CD4-positive, alpha-beta memory T cell (primary cell): ENCODE results near the gene RSPRY1. TPM values are rescaled to one million over a fixed set of nuclear protein-coding genes. Genes with fewer than 3 reads are reported as not detected.

Experiments used
- CTCF ChIA-PET: fragments of 350-600 bp; sonication (Branson Sonifier 250); formaldehyde crosslinking; loops from one replicate; lab custom pipeline; 2021; ENCODE audit warnings: inconsistent platforms; ENCODE audit not compliant: partially characterized antibody; lab: Charles Lee
- POLR2A ChIA-PET: fragments of 350-600 bp; sonication (Branson Sonifier 250); formaldehyde crosslinking; loops from one replicate; lab custom pipeline; 2021; ENCODE audit not compliant: partially characterized antibody; lab: Charles Lee
- DNase-seq, 5 donors: peaks; one replicate each; pipeline versions ENCODE4 v3.0.0 to v3.0.0-alpha.2; 2020 to 2022; ENCODE audit warnings: mixed read lengths in 1 of 5
- H3K27ac ChIP-seq: one replicate; pipeline ENCODE4 v1.7.0; 2013; ENCODE audit warnings: low read depth, low read length
- H3K27me3 ChIP-seq: 2 replicates; pipeline ENCODE4 v1.7.0; 2013; ENCODE audit warnings: mild to moderate bottlenecking, low read length, moderate library complexity; ENCODE audit not compliant: insufficient read depth
- H3K36me3 ChIP-seq: 2 replicates; pipeline ENCODE4 v1.7.0; 2013; ENCODE audit warnings: mild to moderate bottlenecking, low read length, moderate library complexity; ENCODE audit not compliant: insufficient read depth
- H3K4me1 ChIP-seq: 2 replicates; pipeline ENCODE4 v1.7.0; 2013; ENCODE audit warnings: mild to moderate bottlenecking, low read length, moderate library complexity; ENCODE audit not compliant: insufficient read depth
- H3K4me3 ChIP-seq, 2 donors: one replicate each; pipeline ENCODE4 v1.7.0; 2013; ENCODE audit warnings: low read length in 2 of 2, mild to moderate bottlenecking in 1 of 2
- H3K9me3 ChIP-seq, 2 donors: one replicate each; pipeline ENCODE4 v1.7.0; 2013; ENCODE audit warnings: low read length in 2 of 2, control low read depth in 1 of 2; ENCODE audit not compliant: control insufficient read depth in 1 of 2
- H3K27ac Mint-ChIP-seq, 7 donors: one replicate each; pipeline ENCODE4 v1.8.0; 2020 to 2021; ENCODE audit warnings: mixed read lengths in 7 of 7, mild to moderate bottlenecking in 6 of 7, inconsistent platforms in 3 of 7, moderate library complexity in 3 of 7
- H3K27me3 Mint-ChIP-seq, 2 donors: one replicate each; pipeline ENCODE4 v1.8.0; 2020 to 2021; ENCODE audit warnings: mixed read lengths in 2 of 2
- H3K36me3 Mint-ChIP-seq, 2 donors: one replicate each; pipeline ENCODE4 v1.8.0; 2020 to 2021; ENCODE audit warnings: mixed read lengths in 2 of 2, inconsistent platforms in 1 of 2, mild to moderate bottlenecking in 1 of 2
- H3K4me1 Mint-ChIP-seq, 4 donors: one replicate each; pipeline ENCODE4 v1.8.0; 2020 to 2021; ENCODE audit warnings: mixed read lengths in 4 of 4, mild to moderate bottlenecking in 1 of 4
- H3K4me3 Mint-ChIP-seq, 8 donors: one replicate each; pipeline ENCODE4 v1.8.0; 2020 to 2021; ENCODE audit warnings: mixed read lengths in 8 of 8, mild to moderate bottlenecking in 7 of 8, moderate library complexity in 6 of 8, inconsistent platforms in 3 of 8
- H3K9me3 Mint-ChIP-seq, 8 donors: one replicate each; pipeline ENCODE4 v1.8.0; 2020 to 2021; ENCODE audit warnings: mixed read lengths in 8 of 8, mild to moderate bottlenecking in 5 of 8, inconsistent platforms in 3 of 8, moderate library complexity in 1 of 8
- intact Hi-C: fragments of 100-400 bp; cut with micrococcal nuclease; formaldehyde crosslinking; loops from one replicate; pipeline ENCODE4 v1.15.1; 2023
- polyA plus RNA-seq, 2 donors: library from polyadenylated mRNA; unstranded; fragments of 300-500 nt; fragmentation: Illumina TruSeq; gene quantifications; one replicate each; pipeline ENCODE4 v1.2.3, GENCODE V29; 2021
- total RNA-seq, 2 experiments: library from RNA; stranded (reverse); gene quantifications; one replicate each; pipeline ENCODE4 v1.2.3, GENCODE V29; 2021

The RSPRY1 gene
- total and polyA plus RNA-seq, 4 experiments from 2014 or later = 28.5 to 38.0 (median 33.4) TPM

- DNase-seq = no peak
- Mint-ChIP-seq H3K4me1 (peaks cover 9 to 16% (median 11%) of the 10 kb centered on the region in 4 donors), H3K27ac (peak overlapping the region in 1 of 7 donors; percentile 17), H3K4me3 (no peak overlapping the region), H3K9me3 (no peaks in the 10 kb centered on the region), H3K36me3 (peaks cover 39 to 60% of the 10 kb centered on the region in 2 donors), H3K27me3 (no peaks in the 10 kb centered on the region)
- Histone ChIP-seq H3K27me3 (no peaks in the 10 kb centered on the region), H3K27ac (no peak overlapping the region), H3K9me3 (no peaks in the 10 kb centered on the region), H3K36me3 (peaks cover 46% of the 10 kb centered on the region), H3K4me3 (no peak overlapping the region), H3K4me1 (peaks cover 5% of the 10 kb centered on the region)
- POLR2A ChIA-PET = no interaction called here
- intact Hi-C loops = loop anchor here (5.0 kb wide), 1 partner anchor 39 kb away; no protein-coding TSS in a partner anchor
- CTCF ChIA-PET = interaction anchor here (1.3 to 5.5 kb wide), 4 partner anchors 14 to 81 kb away, joined by 4 to 60 read pairs (median 13); partner anchors contain the start of gene CPNE2
Measured at GRCh38 chr16:57165938-57166337, 20.2 kb upstream of the RSPRY1 start.

- intact Hi-C loops = loop anchor here (5.0 kb wide), 1 partner anchor 39 kb away; no protein-coding TSS in a partner anchor
- peaks cover 51% of the 10 kb centered on the region for H3K36me3 ChIP-seq
Measured at GRCh38 chr16:57166451-57166850, 19.7 kb upstream of the RSPRY1 start.

GRCh38 chr16:57166951-57167350, 19.2 kb upstream of the RSPRY1 start:
- Histone ChIP-seq H3K27me3 (no peaks in the 10 kb centered on the region), H3K4me3 (no peak overlapping the region), H3K27ac (no peak overlapping the region), H3K36me3 (peaks cover 56% of the 10 kb centered on the region), H3K9me3 (no peaks in the 10 kb centered on the region), H3K4me1 (peaks cover 5% of the 10 kb centered on the region)
- Mint-ChIP-seq H3K9me3 (no peaks in the 10 kb centered on the region), H3K36me3 (peaks cover 48 to 68% of the 10 kb centered on the region in 2 donors), H3K4me1 (peaks cover 9 to 16% (median 11%) of the 10 kb centered on the region in 4 donors), H3K27ac (no peak overlapping the region), H3K27me3 (no peaks in the 10 kb centered on the region), H3K4me3 (no peak overlapping the region)
- ChIA-PET POLR2A (no interaction called here), CTCF (interaction anchor here (1.3 to 5.5 kb wide), 4 partner anchors 15 to 82 kb away, joined by 4 to 60 read pairs (median 13); partner anchors contain the start of gene CPNE2)
- intact Hi-C loops = loop anchor here (5.0 kb wide), 1 partner anchor 40 kb away; no protein-coding TSS in a partner anchor
- no peak for DNase-seq

More at GRCh38 chr16:57166451-57166850, 19.7 kb upstream of the RSPRY1 start:
- Mint-ChIP-seq H3K27ac (peak overlapping the region in 2 of 7 donors; percentile 2 to 9), H3K4me1 (peaks cover 9 to 16% (median 11%) of the 10 kb centered on the region in 4 donors), H3K9me3 (no peaks in the 10 kb centered on the region), H3K36me3 (peaks cover 44 to 63% of the 10 kb centered on the region in 2 donors), H3K4me3 (peak overlapping the region in 1 of 8 donors; percentile 29), H3K27me3 (no peaks in the 10 kb centered on the region)
- Histone ChIP-seq H3K9me3 (no peaks in the 10 kb centered on the region), H3K27ac (no peak overlapping the region), H3K4me1 (peaks cover 5% of the 10 kb centered on the region), H3K27me3 (no peaks in the 10 kb centered on the region), H3K4me3 (no peak overlapping the region)
- POLR2A ChIA-PET = no interaction called here
- DNase-seq = no peak
- CTCF ChIA-PET = interaction anchor here (1.3 to 5.5 kb wide), 4 partner anchors 14 to 82 kb away, joined by 4 to 60 read pairs (median 13); partner anchors contain the start of gene CPNE2

GRCh38 chr16:57167538-57167937, 18.6 kb upstream of the RSPRY1 start:
- CTCF ChIA-PET = interaction anchor here (0.9 to 5.5 kb wide), 4 partner anchors 41 to 202 kb away, joined by 3 to 60 read pairs (median 43); partner anchors contain the start of gene CPNE2
- Mint-ChIP-seq H3K4me3 (no peak overlapping the region), H3K36me3 (peaks cover 49 to 73% of the 10 kb centered on the region in 2 donors), H3K27ac (no peak overlapping the region), H3K27me3 (no peaks in the 10 kb centered on the region), H3K9me3 (no peaks in the 10 kb centered on the region), H3K4me1 (peaks cover 9 to 16% (median 11%) of the 10 kb centered on the region in 4 donors)
- Histone ChIP-seq H3K27me3 (no peaks in the 10 kb centered on the region), H3K27ac (no peak overlapping the region), H3K36me3 (peaks cover 62% of the 10 kb centered on the region), H3K9me3 (no peaks in the 10 kb centered on the region), H3K4me3 (no peak overlapping the region), H3K4me1 (peaks cover 5% of the 10 kb centered on the region)
- intact Hi-C loops = loop anchor here (5.0 kb wide), 1 partner anchor 40 kb away; no protein-coding TSS in a partner anchor
- POLR2A ChIA-PET = interaction anchor here (1.0 kb wide), 1 partner anchor 83 kb away, joined by 3 read pairs; no protein-coding TSS in a partner anchor
- no peak for DNase-seq

- Histone ChIP-seq H3K4me3 (no peak overlapping the region), H3K4me1 (peaks cover 5% of the 10 kb centered on the region), H3K36me3 (peaks cover 65% of the 10 kb centered on the region), H3K9me3 (no peaks in the 10 kb centered on the region), H3K27me3 (no peaks in the 10 kb centered on the region), H3K27ac (no peak overlapping the region)
- no peaks in the 10 kb centered on the region for H3K27me3 Mint-ChIP-seq
- peaks cover 9 to 16% (median 11%) of the 10 kb centered on the region in 4 donors for H3K4me1 Mint-ChIP-seq
- no peaks in the 10 kb centered on the region for H3K9me3 Mint-ChIP-seq
- POLR2A ChIA-PET = interaction anchor here (1.0 kb wide), 1 partner anchor 83 kb away, joined by 3 read pairs; no protein-coding TSS in a partner anchor
- CTCF ChIA-PET = interaction anchor here (0.9 to 5.5 kb wide), 4 partner anchors 42 to 203 kb away, joined by 3 to 60 read pairs (median 43); partner anchors contain the start of gene CPNE2
- DNase-seq = peak; percentile 52 to 72 (median 65)
- peak overlapping the region in 2 of 7 donors; percentile 26 to 32 for H3K27ac Mint-ChIP-seq
- H3K4me3 Mint-ChIP-seq = no peak overlapping the region
- H3K36me3 Mint-ChIP-seq = peaks cover 52 to 74% of the 10 kb centered on the region in 2 donors
- intact Hi-C loops = loop anchor here (1.0 to 5.0 kb wide), 5 partner anchors 41 to 301 kb away; partner anchors contain the start of gene CPNE2
Measured at GRCh38 chr16:57167953-57168352, 18.2 kb upstream of the RSPRY1 start.

GRCh38 chr16:57169327-57169726, 16.8 kb upstream of the RSPRY1 start:
- no peaks in the 10 kb centered on the region for H3K9me3 Mint-ChIP-seq
- H3K9me3 ChIP-seq = no peaks in the 10 kb centered on the region
- H3K36me3 ChIP-seq = peaks cover 54% of the 10 kb centered on the region
- H3K27me3 Mint-ChIP-seq = no peaks in the 10 kb centered on the region
- peaks cover 7 to 16% (median 11%) of the 10 kb centered on the region in 4 donors for H3K4me1 Mint-ChIP-seq
- no peak overlapping the region for H3K27ac ChIP-seq
- no peak overlapping the region for H3K4me3 ChIP-seq
- H3K27ac Mint-ChIP-seq = no peak overlapping the region
- no peaks in the 10 kb centered on the region for H3K27me3 ChIP-seq
- intact Hi-C loops = loop anchor here (5.0 kb wide), 1 partner anchor 42 kb away; no protein-coding TSS in a partner anchor
- peaks cover 5% of the 10 kb centered on the region for H3K4me1 ChIP-seq
- no peak overlapping the region for H3K4me3 Mint-ChIP-seq
- POLR2A ChIA-PET = no interaction called here
- peaks cover 48 to 68% of the 10 kb centered on the region in 2 donors for H3K36me3 Mint-ChIP-seq
- no peak for DNase-seq
- CTCF ChIA-PET = interaction anchor here (1.2 to 5.5 kb wide), 4 partner anchors 77 to 204 kb away, joined by 6 to 60 read pairs (median 43); partner anchors contain the start of gene CPNE2

- CTCF ChIA-PET = interaction anchor here (1.2 kb wide), 1 partner anchor 28 kb away, joined by 3 read pairs; no protein-coding TSS in a partner anchor
- Mint-ChIP-seq H3K36me3 (peaks cover 40 to 52% of the 10 kb centered on the region in 2 donors), H3K4me1 (peaks cover 0 to 9% (median 5%) of the 10 kb centered on the region in 4 donors), H3K27ac (no peak overlapping the region), H3K9me3 (no peaks in the 10 kb centered on the region), H3K27me3 (no peaks in the 10 kb centered on the region), H3K4me3 (no peak overlapping the region)
- Histone ChIP-seq H3K4me1 (peaks cover 2% of the 10 kb centered on the region), H3K27me3 (no peaks in the 10 kb centered on the region), H3K4me3 (no peak overlapping the region), H3K36me3 (peaks cover 32% of the 10 kb centered on the region), H3K9me3 (no peaks in the 10 kb centered on the region), H3K27ac (no peak overlapping the region)
- POLR2A ChIA-PET = no interaction called here
- no peak for DNase-seq
- intact Hi-C loops = no loop called here
Measured at GRCh38 chr16:57172721-57173290, 13.3 kb upstream of the RSPRY1 start.
